ENCODE data around the gene NKX2-8. TPM values are rescaled to one million over a fixed set of nuclear protein-coding genes. Genes with fewer than 3 reads are reported as not detected.

Gene NKX2-8
- total RNA-seq, result not detected

DNA sequence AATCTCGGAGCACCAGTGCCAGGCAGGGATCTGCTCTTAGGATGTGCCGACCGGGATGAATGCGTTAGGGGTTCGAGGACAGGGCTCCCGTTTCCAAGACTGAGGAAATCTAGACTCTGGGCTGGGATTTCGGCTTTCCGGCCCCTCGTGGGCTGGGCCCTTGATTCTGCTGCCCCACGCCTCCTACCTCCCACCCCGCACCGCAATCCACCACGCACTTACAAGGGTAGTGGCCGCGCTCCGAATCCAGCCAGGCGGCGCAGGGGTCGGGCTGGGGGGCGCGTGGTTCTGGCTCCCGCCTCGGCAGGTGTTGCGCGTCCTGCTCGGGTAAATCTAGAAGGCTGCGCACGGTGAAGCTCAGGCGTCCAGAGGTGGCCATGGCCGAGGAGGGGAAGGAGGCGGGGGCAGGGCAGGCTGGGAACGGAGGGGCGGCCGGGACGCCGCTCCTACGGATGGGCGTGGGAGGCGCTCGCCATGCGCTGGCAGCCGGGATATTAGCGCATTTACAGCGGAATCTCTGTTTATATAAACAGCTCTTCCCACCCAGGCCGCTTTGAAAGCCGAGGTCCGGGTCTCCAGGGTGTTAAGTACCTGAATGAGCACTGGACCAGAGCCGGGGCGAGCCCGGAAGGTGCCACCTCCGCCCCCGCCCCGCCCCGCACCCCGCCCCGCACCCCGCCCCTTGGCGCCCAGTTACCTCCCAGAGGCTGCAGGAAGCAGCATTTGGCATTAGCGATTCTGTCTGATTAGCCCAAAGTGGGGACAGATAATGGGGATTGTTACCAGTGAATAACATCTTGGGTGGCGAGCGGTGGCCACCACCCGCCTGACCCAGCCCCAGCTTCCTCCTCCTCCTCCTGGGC, at the start of gene NKX2-8:
Gene NKX2-8, minus strand, starts transcription at position 604 of the 863 bp plus-strand sequence. Its CDS starts 225 bp downstream, at position 379.
- TF ChIP-seq, protein P1, sequence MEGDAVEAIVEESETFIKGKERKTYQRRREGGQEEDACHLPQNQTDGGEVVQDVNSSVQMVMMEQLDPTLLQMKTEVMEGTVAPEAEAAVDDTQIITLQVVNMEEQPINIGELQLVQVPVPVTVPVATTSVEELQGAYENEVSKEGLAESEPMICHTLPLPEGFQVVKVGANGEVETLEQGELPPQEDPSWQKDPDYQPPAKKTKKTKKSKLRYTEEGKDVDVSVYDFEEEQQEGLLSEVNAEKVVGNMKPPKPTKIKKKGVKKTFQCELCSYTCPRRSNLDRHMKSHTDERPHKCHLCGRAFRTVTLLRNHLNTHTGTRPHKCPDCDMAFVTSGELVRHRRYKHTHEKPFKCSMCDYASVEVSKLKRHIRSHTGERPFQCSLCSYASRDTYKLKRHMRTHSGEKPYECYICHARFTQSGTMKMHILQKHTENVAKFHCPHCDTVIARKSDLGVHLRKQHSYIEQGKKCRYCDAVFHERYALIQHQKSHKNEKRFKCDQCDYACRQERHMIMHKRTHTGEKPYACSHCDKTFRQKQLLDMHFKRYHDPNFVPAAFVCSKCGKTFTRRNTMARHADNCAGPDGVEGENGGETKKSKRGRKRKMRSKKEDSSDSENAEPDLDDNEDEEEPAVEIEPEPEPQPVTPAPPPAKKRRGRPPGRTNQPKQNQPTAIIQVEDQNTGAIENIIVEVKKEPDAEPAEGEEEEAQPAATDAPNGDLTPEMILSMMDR (IDR thresholded peaks at IDR 0.05; ENCODE audit: low read depth), result no peak

DNA sequence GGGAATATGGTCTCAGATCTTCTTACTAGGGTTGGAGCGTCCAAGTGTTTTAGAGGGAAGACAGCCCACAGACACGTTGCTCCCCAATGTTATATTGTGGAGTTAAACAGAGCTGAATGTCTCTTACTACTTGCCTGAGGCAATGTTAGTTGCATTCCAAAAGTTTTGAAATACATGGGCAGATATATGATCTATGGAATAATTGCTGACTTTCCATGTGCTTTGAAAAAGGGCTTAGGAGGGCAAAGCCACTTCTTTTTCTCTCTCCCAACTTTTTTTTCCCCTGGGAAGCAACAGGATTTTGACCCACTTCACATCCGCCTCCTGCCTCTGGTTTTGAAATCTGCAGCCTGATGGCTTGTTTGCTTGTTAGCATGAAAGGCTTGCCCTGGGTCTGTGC, 45.6 kb upstream of the NKX2-8 start:
- TF ChIP-seq, protein P1 (IDR thresholded peaks at IDR 0.05; ENCODE audit: low read depth), result no peak

DNA sequence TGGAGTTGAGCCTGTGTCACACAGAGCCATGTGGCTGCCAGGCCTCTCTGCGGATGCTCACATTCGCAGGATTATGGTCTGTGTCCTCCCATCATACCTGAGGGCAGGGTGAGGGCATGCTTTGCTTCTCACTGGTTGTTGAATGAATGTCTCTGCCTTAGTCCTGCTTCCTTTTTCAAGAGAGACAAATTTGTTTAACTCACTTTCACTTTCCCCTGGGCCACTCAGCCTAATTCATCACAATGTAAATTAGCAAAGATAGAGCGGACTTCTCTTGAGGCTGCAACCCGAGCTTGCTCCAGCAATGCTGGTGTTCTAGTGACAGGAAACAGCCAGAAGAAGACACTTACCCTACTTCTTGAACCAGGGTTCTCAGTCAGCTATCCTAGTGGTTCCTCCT, 43.7 kb upstream of the NKX2-8 start:
- TF ChIP-seq, protein P1 (IDR thresholded peaks at IDR 0.05; ENCODE audit: low read depth), result no peak

DNA sequence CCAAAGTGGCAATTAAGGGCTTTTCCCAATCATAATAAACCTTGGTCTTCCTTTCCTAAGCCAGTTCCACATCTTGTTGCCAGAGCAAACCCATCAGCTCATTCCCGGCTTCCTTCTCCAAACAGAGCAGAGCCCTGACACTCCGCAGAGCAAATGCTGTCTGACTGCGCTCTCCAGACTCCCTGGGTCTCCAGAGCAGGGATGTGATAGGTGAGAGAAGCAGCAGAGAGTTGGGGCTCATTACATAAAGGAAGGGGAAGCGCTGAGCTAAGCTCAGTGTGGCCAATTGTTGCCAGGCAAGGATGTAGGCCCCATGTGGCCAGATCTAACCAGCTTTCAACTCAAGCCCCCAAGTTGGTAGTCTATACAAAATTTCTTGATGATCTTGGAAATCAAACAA, 43.0 kb upstream of the NKX2-8 start:
- TF ChIP-seq, protein P1 (IDR thresholded peaks at IDR 0.05; ENCODE audit: low read depth), result no peak

DNA sequence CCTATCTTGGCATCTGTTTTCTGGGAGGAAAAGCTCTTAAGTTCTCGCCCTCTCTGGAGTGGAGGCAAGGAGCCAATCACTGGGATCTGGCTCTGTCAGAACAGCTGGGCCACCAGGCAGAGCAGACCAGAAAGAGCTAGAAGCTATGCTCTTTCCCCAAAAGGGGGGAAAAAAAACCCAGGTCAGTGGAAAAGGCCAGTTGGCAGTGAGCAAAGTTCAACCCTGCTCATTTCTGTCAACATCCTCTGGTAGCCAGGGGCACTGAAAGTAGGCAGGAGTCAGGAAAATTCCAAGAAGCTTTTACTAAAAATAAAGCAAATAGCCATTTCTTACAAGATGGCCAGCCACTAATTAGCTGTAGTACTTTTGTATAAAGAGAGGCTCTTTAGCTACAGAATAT, 42.6 kb upstream of the NKX2-8 start:
- TF ChIP-seq, protein P1 (IDR thresholded peaks at IDR 0.05; ENCODE audit: low read depth), result no peak

DNA sequence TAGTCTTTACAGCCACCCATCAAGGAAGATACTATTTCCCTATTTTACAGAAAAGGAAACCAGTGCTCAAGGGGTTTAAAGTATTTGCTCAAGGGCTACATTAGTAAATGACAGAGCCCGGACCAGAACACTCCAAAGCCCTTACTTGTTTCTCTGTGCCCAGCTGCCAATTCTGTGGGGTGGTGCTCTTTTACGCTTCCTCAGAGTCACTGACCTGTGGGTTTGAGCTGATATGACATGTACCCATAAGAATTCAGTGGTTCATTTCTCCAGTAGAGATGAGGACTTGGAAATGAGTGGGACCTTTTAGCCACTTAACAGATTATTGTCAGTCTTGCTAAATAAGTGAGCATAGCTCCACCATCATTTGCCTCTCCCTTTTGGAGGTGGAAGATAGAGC, 37.4 kb upstream of the NKX2-8 start:
- TF ChIP-seq, protein P1 (IDR thresholded peaks at IDR 0.05; ENCODE audit: low read depth), result no peak

DNA sequence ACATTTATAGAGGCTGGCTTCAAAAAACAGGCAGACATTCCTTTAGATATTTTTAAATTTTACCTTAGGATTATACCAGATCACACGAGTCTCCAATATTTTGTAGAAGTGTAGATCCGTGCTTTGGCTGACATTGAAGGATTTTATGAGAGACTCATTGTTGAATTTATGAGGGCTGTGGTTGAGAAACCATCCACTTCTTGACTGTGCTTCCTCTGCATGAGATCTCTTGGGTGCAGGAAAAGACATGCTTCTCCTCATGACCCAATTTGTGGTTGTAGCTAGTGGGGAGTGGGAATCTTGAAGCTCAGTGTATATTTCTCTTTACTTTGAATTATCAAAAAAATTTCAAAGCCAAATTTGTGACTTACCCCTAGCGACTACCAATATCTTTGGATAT, 36.7 kb upstream of the NKX2-8 start:
- TF ChIP-seq, protein P1 (IDR thresholded peaks at IDR 0.05; ENCODE audit: low read depth), result no peak

Data from subcutaneous adipose tissue (tissue), 4 donors.